NT2/D1 (cell line): ENCODE measurements around the gene MAGT1.

Source experiments
- YY1 ChIP-seq: IDR thresholded peaks from 2 replicates; pipeline ENCODE4 v1.6.1; 2011; ENCODE audit not compliant: insufficient read length, insufficient read depth
- ZNF274 ChIP-seq: IDR thresholded peaks from 2 replicates; pipeline ENCODE4 v1.6.1; 2011; ENCODE audit warnings: mild to moderate bottlenecking, low read depth, low read length

- TF ChIP-seq ZNF274 (no peak), YY1 (no peak)
Observed at GRCh38 chrX:77776659-77777058, 118.6 kb downstream of the MAGT1 start.
